A673 (cell line): ENCODE results near the gene ADAMTS2.
"Not testable (repeated sequence)": the region's sequence is repeated elsewhere in the genome, so short reads cannot be mapped to it uniquely, and the experiment has no call there.

Experiments used
- CTCF ChIP-seq: fragments of 300-800, 200-600 bp; sonication (generic); conservative IDR thresholded peaks from 2 replicates; pipeline ENCODE4 v1.5.1; 2017; ENCODE audit warnings: low read depth, mild to moderate bottlenecking, antibody characterized with exemption, low read length, moderate library complexity, mixed read lengths
- EZH2 ChIP-seq: fragments of 200-600 bp; sonication (generic); IDR thresholded peaks from 2 replicates; pipeline ENCODE4 v1.6.1; 2017; ENCODE audit warnings: borderline replicate concordance, low read depth, mild to moderate bottlenecking, mixed read lengths, antibody characterized with exemption, low read length; ENCODE audit not compliant: poor library complexity, severe bottlenecking

DNA sequence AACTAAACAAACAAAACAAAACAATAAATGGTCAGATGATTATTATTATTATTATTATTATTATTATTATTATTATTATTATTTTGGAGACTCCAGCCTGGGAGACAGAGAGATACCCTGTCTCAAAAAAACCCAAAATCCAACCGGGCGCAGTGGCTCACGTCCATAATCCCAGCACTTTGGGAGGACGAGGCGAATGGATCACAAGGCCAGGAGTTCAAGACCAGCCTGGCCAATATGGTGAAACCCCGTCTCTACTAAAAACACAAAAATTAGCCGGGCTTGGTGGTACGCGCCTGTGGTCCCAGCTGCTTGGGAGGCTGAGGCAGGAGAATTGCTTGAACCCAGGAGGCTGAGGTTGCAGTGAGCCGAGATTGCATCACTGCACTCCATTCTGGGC, 61.4 kb downstream of the ADAMTS2 start:
- TF ChIP-seq CTCF, EZH2: not testable (repeated sequence)
